Measurements from ENCODE around the gene UBE2J2. TPM values are rescaled to one million over a fixed set of nuclear protein-coding genes. Genes with fewer than 3 reads are reported as not detected.

Gene UBE2J2
- total RNA-seq, 2 donors from 2014 or later, result 68.7 to 78.0 TPM

DNA sequence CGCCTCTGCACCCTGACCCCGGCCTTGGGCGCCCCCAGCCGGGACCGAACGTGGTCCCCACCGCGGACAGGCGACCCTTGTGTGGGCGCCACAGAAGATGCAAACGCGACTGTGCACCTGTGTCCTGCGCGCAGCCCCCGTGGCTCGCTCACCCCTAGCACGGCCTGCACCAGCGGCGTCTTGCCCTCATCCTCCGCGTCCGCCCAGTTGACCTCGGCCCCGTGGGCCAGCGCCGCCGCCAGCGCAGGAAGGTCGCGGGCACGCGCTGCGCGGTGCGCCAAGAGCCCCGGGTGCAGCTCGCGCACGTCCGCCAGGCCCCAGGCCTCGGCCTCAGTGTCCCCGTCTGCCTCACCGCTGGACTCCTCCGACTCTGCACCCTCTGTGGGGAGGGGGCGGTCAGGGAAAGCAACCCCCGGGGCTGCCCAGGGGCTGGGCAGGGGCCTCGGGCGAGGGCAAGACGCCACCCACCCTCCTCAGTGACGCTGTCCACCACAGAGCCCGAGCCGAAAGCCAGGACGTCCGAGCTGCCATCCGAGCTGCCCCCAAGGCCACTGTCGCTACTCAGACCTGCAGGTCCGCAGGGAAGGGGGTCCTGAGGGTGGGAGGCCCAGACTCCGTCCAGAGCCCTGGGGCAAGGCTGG is 20.7 kb upstream of the UBE2J2 start:
- H3K27me3 Mint-ChIP-seq, result no peaks in the 10 kb centered on the region
- no peak overlapping the region for H3K4me3 Mint-ChIP-seq

GRCh38 chr1:1293263-1294249 is 19.9 kb upstream of the UBE2J2 start:
- Mint-ChIP-seq H3K9me3 (no peaks in the 10 kb centered on the region), H3K4me1 (no peaks in the 10 kb centered on the region), H3K4me3 (no peak overlapping the region), H3K27me3 (no peaks in the 10 kb centered on the region), H3K27ac (no peak overlapping the region), H3K36me3 (ENCODE audit: low read depth) (no peaks in the 10 kb centered on the region)
- ATAC-seq (replicated peaks), result no peak

More for the DNA sequence above, 20.7 kb upstream of the UBE2J2 start:
- H3K4me1 Mint-ChIP-seq, result no peaks in the 10 kb centered on the region
- no peak overlapping the region for H3K27ac Mint-ChIP-seq
- H3K36me3 Mint-ChIP-seq (ENCODE audit: low read depth), result no peaks in the 10 kb centered on the region
- ATAC-seq (replicated peaks), result no peak
- no peaks in the 10 kb centered on the region for H3K9me3 Mint-ChIP-seq

DNA sequence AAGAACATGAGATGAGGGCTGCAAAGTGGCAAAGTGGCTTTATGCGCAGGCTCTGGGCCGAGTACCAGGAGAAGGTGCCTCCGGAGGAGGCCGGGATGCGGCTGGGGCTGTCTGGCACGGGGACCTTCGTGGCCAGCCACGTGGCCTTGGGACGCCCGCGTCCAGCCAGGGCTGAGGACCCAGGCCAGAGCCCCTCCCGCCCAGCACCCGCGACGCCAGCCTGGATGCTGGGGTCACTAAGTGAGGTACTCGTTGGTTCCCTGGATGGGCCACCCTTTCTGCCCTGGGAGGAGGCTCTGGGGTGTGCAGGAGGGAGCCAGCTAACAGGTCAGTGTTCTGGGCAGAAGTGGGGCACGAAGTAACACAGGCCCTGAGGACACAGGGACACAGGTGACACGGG is 19.2 kb upstream of the UBE2J2 start:
- Mint-ChIP-seq H3K9me3 (no peaks in the 10 kb centered on the region), H3K27me3 (no peaks in the 10 kb centered on the region), H3K27ac (no peak overlapping the region), H3K4me1 (no peaks in the 10 kb centered on the region), H3K4me3 (no peak overlapping the region), H3K36me3 (ENCODE audit: low read depth) (no peaks in the 10 kb centered on the region)
- no peak for ATAC-seq (replicated peaks)

DNA sequence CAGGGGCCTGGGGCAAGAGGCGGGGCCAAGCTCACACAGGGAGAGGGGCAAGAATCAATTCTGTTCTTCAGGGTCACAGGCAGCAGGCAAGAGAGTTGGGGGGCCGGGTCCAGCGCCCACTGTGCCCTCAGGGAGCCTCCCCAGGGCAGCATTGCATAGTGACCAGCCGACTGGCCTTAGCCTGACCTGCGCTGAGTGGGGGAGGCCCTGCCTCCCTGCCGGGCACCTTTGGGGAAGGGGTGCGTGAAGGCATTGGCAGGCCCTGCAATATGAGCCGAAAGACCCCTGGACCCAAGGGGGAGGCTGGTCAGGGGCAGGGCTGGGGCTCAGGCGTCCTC is 18.8 kb upstream of the UBE2J2 start:
- Mint-ChIP-seq H3K27me3 (no peaks in the 10 kb centered on the region), H3K4me3 (no peak overlapping the region), H3K36me3 (ENCODE audit: low read depth) (no peaks in the 10 kb centered on the region), H3K9me3 (no peaks in the 10 kb centered on the region), H3K27ac (no peak overlapping the region), H3K4me1 (no peaks in the 10 kb centered on the region)
- ATAC-seq (replicated peaks), result no peak

GRCh38 chr1:1291548-1292441 is 18.1 kb upstream of the UBE2J2 start:
- Mint-ChIP-seq H3K4me3 (no peak overlapping the region), H3K27me3 (no peaks in the 10 kb centered on the region), H3K4me1 (no peaks in the 10 kb centered on the region), H3K9me3 (no peaks in the 10 kb centered on the region), H3K36me3 (ENCODE audit: low read depth) (no peaks in the 10 kb centered on the region), H3K27ac (no peak overlapping the region)
- peak; percentile 83 for ATAC-seq (replicated peaks)

GRCh38 chr1:1291023-1291528 is 17.4 kb upstream of the UBE2J2 start:
- ATAC-seq (replicated peaks), result no peak
- no peaks in the 10 kb centered on the region for H3K4me1 Mint-ChIP-seq
- H3K9me3 Mint-ChIP-seq, result no peaks in the 10 kb centered on the region
- no peak overlapping the region for H3K27ac Mint-ChIP-seq
- H3K4me3 Mint-ChIP-seq, result no peak overlapping the region
- H3K36me3 Mint-ChIP-seq (ENCODE audit: low read depth), result no peaks in the 10 kb centered on the region
- H3K27me3 Mint-ChIP-seq, result no peaks in the 10 kb centered on the region

DNA sequence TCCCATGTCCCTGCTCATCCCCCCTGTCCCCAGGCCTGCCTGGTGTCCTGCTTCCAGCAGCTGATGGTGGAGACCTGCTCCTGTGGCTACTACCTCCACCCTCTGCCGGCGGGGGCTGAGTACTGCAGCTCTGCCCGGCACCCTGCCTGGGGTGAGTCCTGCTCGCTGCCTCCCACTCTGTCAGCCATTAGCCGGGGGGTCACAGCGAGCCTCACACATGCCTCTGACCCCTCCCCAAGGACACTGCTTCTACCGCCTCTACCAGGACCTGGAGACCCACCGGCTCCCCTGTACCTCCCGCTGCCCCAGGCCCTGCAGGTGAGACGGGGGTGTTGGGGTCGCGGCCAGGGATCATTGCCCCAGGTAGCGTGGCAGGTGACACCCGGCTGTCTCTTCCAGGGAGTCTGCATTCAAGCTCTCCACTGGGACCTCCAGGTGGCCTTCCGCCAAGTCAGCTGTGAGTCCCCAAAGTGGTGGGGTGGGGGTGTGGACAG is 16.6 kb upstream of the UBE2J2 start:
- ATAC-seq (replicated peaks), result peak; percentile 65
- Mint-ChIP-seq H3K9me3 (no peaks in the 10 kb centered on the region), H3K4me3 (no peak overlapping the region), H3K27me3 (no peaks in the 10 kb centered on the region), H3K27ac (no peak overlapping the region), H3K4me1 (no peaks in the 10 kb centered on the region), H3K36me3 (ENCODE audit: low read depth) (no peaks in the 10 kb centered on the region)

DNA sequence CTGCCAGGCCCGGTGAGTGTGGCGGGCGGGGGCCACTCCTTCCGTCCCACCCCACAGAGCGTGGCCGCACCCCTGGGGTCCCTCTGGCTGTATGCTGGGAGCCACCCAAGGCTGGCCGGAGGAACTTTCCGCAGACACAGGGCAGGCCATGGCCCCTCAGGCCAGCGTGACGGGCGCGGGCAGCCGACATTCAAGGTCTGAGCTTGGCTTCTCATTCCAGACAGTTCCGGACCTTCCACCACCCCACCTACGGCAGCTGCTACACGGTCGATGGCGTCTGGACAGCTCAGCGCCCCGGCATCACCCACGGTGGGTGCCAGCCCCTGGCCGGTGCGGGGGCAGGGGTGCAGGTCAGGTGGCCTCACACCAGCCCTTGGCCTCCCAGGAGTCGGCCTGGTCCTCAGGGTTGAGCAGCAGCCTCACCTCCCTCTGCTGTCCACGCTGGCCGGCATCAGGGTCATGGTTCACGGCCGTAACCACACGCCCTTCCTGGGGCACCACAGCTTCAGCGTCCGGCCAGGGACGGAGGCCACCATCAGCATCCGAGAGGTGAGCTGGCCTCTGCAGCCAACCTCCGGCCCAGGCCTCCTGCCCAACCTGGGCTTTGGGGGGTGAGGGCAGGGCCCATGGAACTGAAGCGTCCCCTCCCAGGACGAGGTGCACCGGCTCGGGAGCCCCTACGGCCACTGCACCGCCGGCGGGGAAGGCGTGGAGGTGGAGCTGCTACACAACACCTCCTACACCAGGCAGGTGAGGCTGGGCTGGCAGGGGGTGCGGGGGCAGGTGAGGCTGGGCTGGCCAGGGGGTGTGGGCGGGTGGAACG is 13.8 kb upstream of the UBE2J2 start:
- Mint-ChIP-seq H3K9me3 (no peaks in the 10 kb centered on the region), H3K27ac (no peak overlapping the region), H3K4me3 (no peak overlapping the region), H3K4me1 (peaks cover 5% of the 10 kb centered on the region), H3K36me3 (ENCODE audit: low read depth) (no peaks in the 10 kb centered on the region), H3K27me3 (no peaks in the 10 kb centered on the region)
- no peak for ATAC-seq (replicated peaks)

GRCh38 chr1:1286313-1287261 is 12.9 kb upstream of the UBE2J2 start:
- no peaks in the 10 kb centered on the region for H3K36me3 Mint-ChIP-seq (ENCODE audit: low read depth)
- H3K9me3 Mint-ChIP-seq, result no peaks in the 10 kb centered on the region
- no peaks in the 10 kb centered on the region for H3K27me3 Mint-ChIP-seq
- H3K27ac Mint-ChIP-seq, result no peak overlapping the region
- no peak for ATAC-seq (replicated peaks)
- H3K4me3 Mint-ChIP-seq, result no peak overlapping the region
- peaks cover 5% of the 10 kb centered on the region for H3K4me1 Mint-ChIP-seq

DNA sequence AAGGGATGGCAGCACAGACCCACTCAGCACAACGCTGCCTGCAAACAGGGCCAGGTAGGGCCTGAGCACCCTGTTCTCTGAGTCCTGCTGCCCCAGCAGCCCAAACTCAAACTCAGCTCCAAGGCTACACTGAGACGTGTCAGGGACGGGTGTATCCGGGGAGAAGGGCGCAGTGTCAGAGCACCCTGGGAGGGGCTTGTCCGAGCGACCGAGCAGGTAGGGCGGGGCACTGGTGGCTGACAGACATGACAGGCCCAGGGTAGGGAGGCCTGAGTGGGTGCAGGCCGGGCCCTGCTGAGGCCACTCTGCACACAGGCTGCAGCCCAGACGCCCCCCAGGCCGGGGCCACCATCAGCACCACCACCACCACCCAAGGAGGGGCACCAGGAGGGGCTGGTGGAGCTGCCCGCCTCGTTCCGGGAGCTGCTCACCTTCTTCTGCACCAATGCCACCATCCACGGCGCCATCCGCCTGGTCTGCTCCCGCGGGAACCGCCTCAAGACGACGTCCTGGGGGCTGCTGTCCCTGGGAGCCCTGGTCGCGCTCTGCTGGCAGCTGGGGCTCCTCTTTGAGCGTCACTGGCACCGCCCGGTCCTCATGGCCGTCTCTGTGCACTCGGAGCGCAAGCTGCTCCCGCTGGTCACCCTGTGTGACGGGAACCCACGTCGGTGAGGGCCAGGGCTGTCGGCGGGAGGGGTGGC is 12.1 kb upstream of the UBE2J2 start:
- Mint-ChIP-seq H3K27ac (no peak overlapping the region), H3K36me3 (ENCODE audit: low read depth) (no peaks in the 10 kb centered on the region), H3K9me3 (no peaks in the 10 kb centered on the region), H3K4me3 (no peak overlapping the region), H3K27me3 (no peaks in the 10 kb centered on the region), H3K4me1 (peaks cover 5% of the 10 kb centered on the region)
- ATAC-seq (replicated peaks), result no peak

- no peak for ATAC-seq (replicated peaks)
- no peak overlapping the region for H3K27ac Mint-ChIP-seq
These were observed 11.5 kb upstream of the UBE2J2 start for GRCh38 chr1:1285102-1285571.

More at GRCh38 chr1:1285102-1285571, 11.5 kb upstream of the UBE2J2 start:
- Mint-ChIP-seq H3K27me3 (no peaks in the 10 kb centered on the region), H3K36me3 (ENCODE audit: low read depth) (no peaks in the 10 kb centered on the region), H3K4me3 (no peak overlapping the region), H3K9me3 (no peaks in the 10 kb centered on the region), H3K4me1 (peaks cover 5% of the 10 kb centered on the region)

Measured in activated T-helper 17 cell treated with anti-CD3 and anti-CD28 coated beads, Interleukin-2, amount 50 U/mL, for 72 hours (primary cell).